ENCODE results near the gene SLC2A9. TPM values are rescaled to one million over a fixed set of nuclear protein-coding genes. Genes with fewer than 3 reads are reported as not detected.

Gene SLC2A9
- total and polyA plus RNA-seq, 2 of the 4 experiments (the other 2 are of a cell fraction) = 0.72 to 2.1 TPM

DNA sequence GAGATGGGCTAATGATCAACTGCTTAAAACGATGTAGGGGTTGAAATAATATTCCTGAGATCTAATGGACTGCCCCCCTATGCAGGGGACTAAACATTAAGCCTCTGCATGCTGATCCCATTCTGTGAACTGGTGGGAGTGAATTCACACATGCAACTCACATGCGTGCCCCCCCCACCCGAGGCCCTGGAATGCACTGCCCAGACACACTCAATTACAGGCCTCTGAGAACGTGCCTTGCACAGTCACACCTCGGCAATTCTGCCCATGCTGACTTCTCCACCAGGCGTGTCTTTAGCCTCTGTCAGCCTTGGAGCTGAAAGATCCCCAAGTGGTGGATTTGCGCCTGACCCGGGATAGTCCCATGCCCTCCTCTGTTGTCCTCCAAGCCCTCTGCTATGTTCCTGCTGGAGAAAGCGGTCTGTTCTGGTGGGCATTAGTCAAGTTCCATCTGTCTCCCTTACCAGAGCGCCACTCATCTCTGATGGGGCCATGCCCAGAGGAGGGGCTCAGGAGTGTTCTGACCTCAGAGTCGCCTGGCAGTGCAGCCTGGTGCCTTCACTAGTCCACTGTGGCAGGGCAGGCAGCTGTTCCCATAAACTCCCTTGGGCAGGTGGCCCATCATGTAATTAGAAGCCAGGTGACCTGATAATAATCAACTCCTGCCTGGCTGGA, 153.4 kb downstream of the SLC2A9 start:
- Histone ChIP-seq H3K4ac (ENCODE audit: low read depth, low read length) (no peak overlapping the region), H4K8ac (ENCODE audit: low read depth in 2 of 2, low read length in 2 of 2) (no peak overlapping the region), H2BK20ac (ENCODE audit: low read depth, low read length) (no peak overlapping the region), H3K9me3 (ENCODE audit: control insufficient read depth, insufficient read depth, low read length) (peaks cover 4% of the 10 kb centered on the region; the same call in 1 of the 2 replicates), H3K23ac (ENCODE audit: low read depth, low read length) (no peak overlapping the region), H2AK5ac (ENCODE audit: low read depth, low read length) (no peak overlapping the region), H3K4me3 (ENCODE audit: insufficient read depth, low read depth, low read length) (no peak overlapping the region), H4K91ac (ENCODE audit: insufficient read depth, low read depth, low read length) (no peak overlapping the region), H4K5ac (ENCODE audit: low read depth, low read length) (no peak overlapping the region), H3K56ac (ENCODE audit: extremely low read depth, insufficient read depth, low read length) (no peak overlapping the region), H2BK5ac (ENCODE audit: low read depth, low read length, poor library complexity, severe bottlenecking) (no peak overlapping the region), H3K14ac (replicated peaks; ENCODE audit: low read depth, low read length) (no peak overlapping the region), H3K18ac (ENCODE audit: low read depth, low read length) (no peak overlapping the region), H3K9me1 (ENCODE audit: insufficient read depth, low read length) (no peaks in the 10 kb centered on the region), H2BK15ac (ENCODE audit: low read depth, low read length) (no peak overlapping the region), H3K4me1 (ENCODE audit: control insufficient read depth, insufficient read depth, low read length) (no peaks in the 10 kb centered on the region), H4K20me1 (ENCODE audit: insufficient read depth, low read length) (no peaks in the 10 kb centered on the region), H3K4me2 (ENCODE audit: low read depth, low read length) (no peak overlapping the region), H3K79me1 (ENCODE audit: low read depth in 1 of 2, low read length in 2 of 2) (no peaks in the 10 kb centered on the region), H3K27me3 (ENCODE audit: control insufficient read depth, insufficient read depth, low read length) (no peaks in the 10 kb centered on the region), H2BK120ac (ENCODE audit: low read depth, low read length) (no peak overlapping the region), H2AK9ac (replicated peaks; ENCODE audit: low read depth, low read length, poor library complexity) (no peak overlapping the region), H3K9ac (ENCODE audit: low read depth, low read length) (no peak overlapping the region), H2AFZ (replicated peaks; ENCODE audit: low read length, poor library complexity) (no peak overlapping the region), H3K27ac (ENCODE audit: insufficient read depth, low read length) (no peak overlapping the region), H3K36me3 (ENCODE audit: control insufficient read depth, insufficient read depth, low read length) (no peaks in the 10 kb centered on the region)
- ChIA-PET CTCF (interaction anchor here (0.6 kb wide), 1 partner anchor 202 kb away, joined by 4 read pairs; no protein-coding TSS in a partner anchor), POLR2A (ENCODE audit: unreplicated experiment) (no interaction called here)
- no peak for DNase-seq
- intact Hi-C loops (cut with micrococcal nuclease) = no loop called here
- in situ Hi-C loops (cut with MboI; ENCODE audit: low sequenced_read_pairs) = no loop called here
- ATAC-seq (ENCODE audit: low read depth) = no peak
- WGBS, 2 experiments (ENCODE audit: extremely low coverage in 2 of 2, insufficient read length in 1 of 2) = 29% methylated on average over 5 of the region's 11 CpGs; no CpG with 5 or more reads in 1 of the 2 experiments
- BruUV-seq (replicated peaks) = no TSS peak
- TF ChIP-seq, protein P1, sequence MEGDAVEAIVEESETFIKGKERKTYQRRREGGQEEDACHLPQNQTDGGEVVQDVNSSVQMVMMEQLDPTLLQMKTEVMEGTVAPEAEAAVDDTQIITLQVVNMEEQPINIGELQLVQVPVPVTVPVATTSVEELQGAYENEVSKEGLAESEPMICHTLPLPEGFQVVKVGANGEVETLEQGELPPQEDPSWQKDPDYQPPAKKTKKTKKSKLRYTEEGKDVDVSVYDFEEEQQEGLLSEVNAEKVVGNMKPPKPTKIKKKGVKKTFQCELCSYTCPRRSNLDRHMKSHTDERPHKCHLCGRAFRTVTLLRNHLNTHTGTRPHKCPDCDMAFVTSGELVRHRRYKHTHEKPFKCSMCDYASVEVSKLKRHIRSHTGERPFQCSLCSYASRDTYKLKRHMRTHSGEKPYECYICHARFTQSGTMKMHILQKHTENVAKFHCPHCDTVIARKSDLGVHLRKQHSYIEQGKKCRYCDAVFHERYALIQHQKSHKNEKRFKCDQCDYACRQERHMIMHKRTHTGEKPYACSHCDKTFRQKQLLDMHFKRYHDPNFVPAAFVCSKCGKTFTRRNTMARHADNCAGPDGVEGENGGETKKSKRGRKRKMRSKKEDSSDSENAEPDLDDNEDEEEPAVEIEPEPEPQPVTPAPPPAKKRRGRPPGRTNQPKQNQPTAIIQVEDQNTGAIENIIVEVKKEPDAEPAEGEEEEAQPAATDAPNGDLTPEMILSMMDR (conservative IDR thresholded peaks at IDR 0.05; ENCODE audit: low read depth, low read length) = no peak
- TF ChIP-seq, protein P2, sequence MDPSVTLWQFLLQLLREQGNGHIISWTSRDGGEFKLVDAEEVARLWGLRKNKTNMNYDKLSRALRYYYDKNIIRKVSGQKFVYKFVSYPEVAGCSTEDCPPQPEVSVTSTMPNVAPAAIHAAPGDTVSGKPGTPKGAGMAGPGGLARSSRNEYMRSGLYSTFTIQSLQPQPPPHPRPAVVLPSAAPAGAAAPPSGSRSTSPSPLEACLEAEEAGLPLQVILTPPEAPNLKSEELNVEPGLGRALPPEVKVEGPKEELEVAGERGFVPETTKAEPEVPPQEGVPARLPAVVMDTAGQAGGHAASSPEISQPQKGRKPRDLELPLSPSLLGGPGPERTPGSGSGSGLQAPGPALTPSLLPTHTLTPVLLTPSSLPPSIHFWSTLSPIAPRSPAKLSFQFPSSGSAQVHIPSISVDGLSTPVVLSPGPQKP (IDR thresholded peaks at IDR 0.05; ENCODE audit: borderline replicate concordance, low read depth, low read length) = no peak
- TF ChIP-seq MAFK (IDR thresholded peaks at IDR 0.05; ENCODE audit: low read depth, low read length) = no peak
- TF ChIP-seq RAD21 (IDR thresholded peaks at IDR 0.05; ENCODE audit: low read length) = no peak
- TF ChIP-seq CHD1 (IDR thresholded peaks at IDR 0.05; ENCODE audit: low read depth, low read length) = no peak
- TF ChIP-seq RFX5 (IDR thresholded peaks at IDR 0.05; ENCODE audit: low read depth, low read length) = no peak
- no peak for TF ChIP-seq MXI1 (IDR thresholded peaks at IDR 0.05; ENCODE audit: borderline replicate concordance, low read depth, low read length)
- TF ChIP-seq, protein P3, sequence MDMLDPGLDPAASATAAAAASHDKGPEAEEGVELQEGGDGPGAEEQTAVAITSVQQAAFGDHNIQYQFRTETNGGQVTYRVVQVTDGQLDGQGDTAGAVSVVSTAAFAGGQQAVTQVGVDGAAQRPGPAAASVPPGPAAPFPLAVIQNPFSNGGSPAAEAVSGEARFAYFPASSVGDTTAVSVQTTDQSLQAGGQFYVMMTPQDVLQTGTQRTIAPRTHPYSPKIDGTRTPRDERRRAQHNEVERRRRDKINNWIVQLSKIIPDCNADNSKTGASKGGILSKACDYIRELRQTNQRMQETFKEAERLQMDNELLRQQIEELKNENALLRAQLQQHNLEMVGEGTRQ (IDR thresholded peaks at IDR 0.05; ENCODE audit: low read depth, low read length) = no peak
- no peak for TF ChIP-seq BHLHE40 (IDR thresholded peaks at IDR 0.05; ENCODE audit: low read depth, low read length)
- no peak for TF ChIP-seq RCOR1 (IDR thresholded peaks at IDR 0.05; ENCODE audit: insufficient replicate concordance, low read length)
- TF ChIP-seq POLR2A (IDR thresholded peaks at IDR 0.05; ENCODE audit: low read depth, low read length) = no peak
- no peak for TF ChIP-seq NFE2L2 (IDR thresholded peaks at IDR 0.05; ENCODE audit: low read depth, low read length)
- TF ChIP-seq SMC3 (IDR thresholded peaks at IDR 0.05; ENCODE audit: low read depth, low read length) = no peak
- no peak for TF ChIP-seq CEBPB (IDR thresholded peaks at IDR 0.05; ENCODE audit: low read depth, low read length)
- TF ChIP-seq FOS (IDR thresholded peaks at IDR 0.05; ENCODE audit: low read depth, low read length) = no peak
- no peak for TF ChIP-seq MAZ (IDR thresholded peaks at IDR 0.05; ENCODE audit: borderline replicate concordance, low read depth, low read length)
- dilution Hi-C loops (cut with HindIII; ENCODE audit: low sequenced_read_pairs, unreplicated experiment) = no loop called here
